Esophagus squamous epithelium (tissue), 5 donors: ENCODE data around the gene KIFC3. TPM values are rescaled to one million over a fixed set of nuclear protein-coding genes. Genes with fewer than 3 reads are reported as not detected.

ENCODE experiments used
- DNase-seq: peaks from one replicate; lab custom pipeline; 2025; lab: John Stamatoyannopoulos, UW
- H3K27ac ChIP-seq, 4 donors: fragments of 200-600 bp; sonication (generic); one replicate each; pipeline ENCODE4 v1.5.1; 2016 to 2019; ENCODE audit warnings: mild to moderate bottlenecking in 1 of 4
- H3K27me3 ChIP-seq, 4 donors: fragments of 200-600 bp; sonication (generic); 1 replicate in 3 of 4; 2 replicates in 1 of 4; pipeline versions ENCODE4 v1.5.1 to v1.6.0; 2017 to 2021; ENCODE audit warnings: antibody characterized with exemption in 1 of 4
- H3K36me3 ChIP-seq, 3 donors: fragments of 200-600 bp; sonication (generic); one replicate each; pipeline ENCODE4 v1.5.1; 2016 to 2019
- H3K4me1 ChIP-seq, 3 donors: fragments of 200-600 bp; sonication (generic); one replicate each; pipeline ENCODE4 v1.5.1; 2017 to 2019
- H3K4me3 ChIP-seq, 4 donors: fragments of 200-600 bp; sonication (generic); 1 replicate in 3 of 4; 2 replicates in 1 of 4; pipeline ENCODE4 v1.5.1; 2016 to 2019; ENCODE audit warnings: mild to moderate bottlenecking in 2 of 4, moderate library complexity in 1 of 4
- H3K9me3 ChIP-seq, 3 donors: fragments of 200-600 bp; sonication (generic); one replicate each; pipeline ENCODE4 v1.5.1; 2016 to 2019
- CTCF ChIP-seq, 6 experiments: fragments of 450-650 bp in 4 of 6; fragments of 200-600 bp in 2 of 6; sonication (generic) in 2 of 6; IDR thresholded peaks; one replicate each; pipeline ENCODE4 v1.5.1; 2016 to 2019; ENCODE audit warnings: antibody characterized with exemption in 6 of 6, mild to moderate bottlenecking in 4 of 6, moderate library complexity in 4 of 6
- POLR2A ChIP-seq, 4 donors: fragments of 450-650 bp; IDR thresholded peaks; one replicate each; pipeline ENCODE4 v1.6.1; 2017; ENCODE audit warnings: antibody characterized with exemption in 4 of 4, mild to moderate bottlenecking in 4 of 4, moderate library complexity in 3 of 4
- WGBS, 2 donors: methylation state at CpG; one replicate each; pipeline ENCODE4 v1.1.5; 2018; 5-methylcytosine and 5-hydroxymethylcytosine counted together
- intact Hi-C: fragments of 100-400 bp; cut with DNase I; formaldehyde crosslinking; loops from one replicate; pipeline ENCODE4 v1.15.0; 2022
- total RNA-seq, 4 donors: library from RNA; depleted of rRNA; stranded (reverse); fragments of >200 nt; gene quantifications; one replicate each; pipeline ENCODE4 v1.1.0, GENCODE V29; 2016
- donor health status: DM: yes; HTN: yes; CAD: no.

KIFC3 gene
- total RNA-seq, 4 donors from 2014 or later = 14.8 to 72.4 (median 43.5) TPM

GRCh38 chr16:57778658-57779057, 23.6 kb downstream of the KIFC3 start:
- peaks cover 0 to 25% (median 5%) of the 10 kb centered on the region in 3 donors for H3K36me3 ChIP-seq
- no peaks in the 10 kb centered on the region for H3K27me3 ChIP-seq
- H3K27ac ChIP-seq = no peak overlapping the region
- no peak for DNase-seq
- H3K4me1 ChIP-seq = no peaks in the 10 kb centered on the region
- H3K9me3 ChIP-seq = no peaks in the 10 kb centered on the region
- 84 to 90% methylated on average over 5 of the region's 5 CpGs for WGBS, 2 donors
- no peak for TF ChIP-seq CTCF (IDR thresholded peaks at IDR 0.05)
- no peak for TF ChIP-seq POLR2A (IDR thresholded peaks at IDR 0.05)
- intact Hi-C loops = no loop called here
- no peak overlapping the region for H3K4me3 ChIP-seq

- TF ChIP-seq CTCF (IDR thresholded peaks at IDR 0.05) = peak in 3 of 6 experiments; percentile 4 to 17 (median 11)
- TF ChIP-seq POLR2A (IDR thresholded peaks at IDR 0.05) = no peak
- Histone ChIP-seq H3K27ac (no peak overlapping the region), H3K4me3 (no peak overlapping the region), H3K9me3 (no peaks in the 10 kb centered on the region), H3K36me3 (peaks cover 3 to 48% (median 5%) of the 10 kb centered on the region in 3 donors), H3K4me1 (no peaks in the 10 kb centered on the region), H3K27me3 (no peaks in the 10 kb centered on the region)
- WGBS, 2 donors = 60 to 78% methylated on average over 7 to 13 of the region's 23 CpGs
- intact Hi-C loops = no loop called here
- DNase-seq = no peak
These were observed 26.4 kb downstream of the KIFC3 start for GRCh38 chr16:57775661-57776469.

- no peak overlapping the region for H3K27ac ChIP-seq
- no peak overlapping the region for H3K4me3 ChIP-seq
- no peaks in the 10 kb centered on the region for H3K4me1 ChIP-seq
- intact Hi-C loops = no loop called here
- H3K36me3 ChIP-seq = peaks cover 5 to 58% (median 12%) of the 10 kb centered on the region in 3 donors
- TF ChIP-seq CTCF (IDR thresholded peaks at IDR 0.05) (no peak), POLR2A (IDR thresholded peaks at IDR 0.05) (no peak)
- WGBS, 2 donors = 80 to 83% methylated on average over 8 to 10 of the region's 12 CpGs
- no peaks in the 10 kb centered on the region for H3K9me3 ChIP-seq
- H3K27me3 ChIP-seq = no peaks in the 10 kb centered on the region
- DNase-seq = no peak
These were observed 27.5 kb downstream of the KIFC3 start for GRCh38 chr16:57774705-57775285.

DNA sequence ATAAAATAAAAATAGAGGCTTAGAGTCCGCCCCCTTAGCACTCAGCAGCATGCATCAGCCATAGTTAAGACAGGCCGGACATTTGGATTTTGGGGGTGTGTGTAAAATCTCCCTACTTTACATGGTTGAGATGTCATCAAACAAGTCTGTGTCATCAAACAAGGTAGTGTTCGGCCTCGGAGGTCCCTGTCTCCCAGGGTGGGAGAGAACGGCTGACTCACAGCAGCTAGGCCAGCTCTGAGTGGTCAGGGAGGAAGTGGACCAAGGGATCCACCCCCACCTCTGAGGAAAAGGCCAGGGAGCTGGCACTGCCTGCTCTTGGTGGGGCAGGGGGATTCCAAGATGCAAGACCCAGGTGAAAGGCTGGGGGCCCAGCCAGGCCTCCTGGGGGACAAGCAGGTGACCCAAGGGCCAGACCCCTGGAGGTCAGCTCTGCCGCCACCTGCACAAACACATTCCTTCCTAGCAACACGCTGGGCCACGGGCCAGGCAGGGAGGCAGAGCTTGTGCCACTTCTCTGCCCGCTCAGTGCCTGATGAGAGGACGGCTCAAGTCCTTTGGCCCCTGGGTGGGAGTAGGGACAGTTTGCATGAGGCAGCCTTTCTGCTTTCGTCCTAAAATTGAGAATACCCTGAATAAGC, 28.5 kb downstream of the KIFC3 start:
- no peak overlapping the region for H3K27ac ChIP-seq
- H3K27me3 ChIP-seq = no peaks in the 10 kb centered on the region
- WGBS, 2 donors = 81 to 88% methylated on average over 6 to 7 of the region's 11 CpGs
- no peaks in the 10 kb centered on the region for H3K9me3 ChIP-seq
- intact Hi-C loops = no loop called here
- no peak overlapping the region for H3K4me3 ChIP-seq
- peaks cover 5 to 69% (median 21%) of the 10 kb centered on the region in 3 donors for H3K36me3 ChIP-seq
- no peaks in the 10 kb centered on the region for H3K4me1 ChIP-seq
- TF ChIP-seq CTCF (IDR thresholded peaks at IDR 0.05) (no peak), POLR2A (IDR thresholded peaks at IDR 0.05) (no peak)
- no peak for DNase-seq

GRCh38 chr16:57773019-57773418, 29.3 kb downstream of the KIFC3 start:
- no peak for DNase-seq
- 80 to 94% methylated on average over 7 to 11 of the region's 11 CpGs for WGBS, 2 donors
- intact Hi-C loops = no loop called here
- no peak for TF ChIP-seq POLR2A (IDR thresholded peaks at IDR 0.05)
- TF ChIP-seq CTCF (IDR thresholded peaks at IDR 0.05) = no peak
- Histone ChIP-seq H3K36me3 (peaks cover 5 to 76% (median 21%) of the 10 kb centered on the region in 3 donors), H3K27ac (no peak overlapping the region), H3K4me1 (no peaks in the 10 kb centered on the region), H3K9me3 (no peaks in the 10 kb centered on the region), H3K4me3 (no peak overlapping the region), H3K27me3 (no peaks in the 10 kb centered on the region)
